Stimulated activated CD8-positive, alpha-beta memory T cell treated with anti-CD3 and anti-CD28 coated beads, Interleukin-15, amount 100 ng/mL, for 24 hours (primary cell): ENCODE results near the gene CNTN4.

Experiments
- DNase-seq: peaks from one replicate; pipeline ENCODE4 v3.0.0-alpha.2; 2020; ENCODE audit warnings: low read depth

CNTN4 gene

GRCh38 chr3:3066378-3066777, 967.7 kb downstream of the CNTN4 start:
- no peak for DNase-seq

GRCh38 chr3:3066910-3067309, 968.2 kb downstream of the CNTN4 start:
- no peak for DNase-seq

GRCh38 chr3:3068358-3068881, 969.8 kb downstream of the CNTN4 start:
- DNase-seq = no peak

- no peak for DNase-seq
These were observed 971.1 kb downstream of the CNTN4 start for GRCh38 chr3:3069723-3070122.

GRCh38 chr3:3071136-3071535, 972.5 kb downstream of the CNTN4 start:
- no peak for DNase-seq

- DNase-seq = no peak
These were observed 976.0 kb downstream of the CNTN4 start for GRCh38 chr3:3074551-3075257.

- DNase-seq = no peak
These were observed 981.6 kb downstream of the CNTN4 start for GRCh38 chr3:3080309-3080708.

GRCh38 chr3:3081381-3082233, 982.9 kb downstream of the CNTN4 start:
- DNase-seq = no peak

GRCh38 chr3:3082234-3082924, 983.7 kb downstream of the CNTN4 start:
- no peak for DNase-seq

GRCh38 chr3:3084890-3085289, 986.2 kb downstream of the CNTN4 start:
- no peak for DNase-seq

GRCh38 chr3:3085782-3086181, 987.1 kb downstream of the CNTN4 start:
- DNase-seq = no peak

GRCh38 chr3:3086239-3086638, 987.6 kb downstream of the CNTN4 start:
- DNase-seq = no peak

- DNase-seq = no peak
These were observed 988.6 kb downstream of the CNTN4 start for GRCh38 chr3:3087279-3087678.

GRCh38 chr3:3087716-3088465, 989.2 kb downstream of the CNTN4 start:
- no peak for DNase-seq

- DNase-seq = no peak
These were observed 990.4 kb downstream of the CNTN4 start for GRCh38 chr3:3089017-3089416.

- no peak for DNase-seq
These were observed 999.3 kb downstream of the CNTN4 start for GRCh38 chr3:3097958-3098357.

- no peak for DNase-seq
These were observed 1003.2 kb downstream of the CNTN4 start for GRCh38 chr3:3101660-3102458.

- no peak for DNase-seq
These were observed 1004.1 kb downstream of the CNTN4 start for GRCh38 chr3:3102751-3103150.

- DNase-seq = no peak
These were observed 1006.6 kb downstream of the CNTN4 start for GRCh38 chr3:3105246-3105645.

- no peak for DNase-seq
These were observed 1007.1 kb downstream of the CNTN4 start for GRCh38 chr3:3105815-3106214.

GRCh38 chr3:3107181-3107580, 1008.5 kb downstream of the CNTN4 start:
- no peak for DNase-seq
